ENCODE measurements around the gene CPEB3.

GRCh38 chr10:92062273-92062672, 228.6 kb downstream of the CPEB3 start:
- TF ChIP-seq, protein P1, sequence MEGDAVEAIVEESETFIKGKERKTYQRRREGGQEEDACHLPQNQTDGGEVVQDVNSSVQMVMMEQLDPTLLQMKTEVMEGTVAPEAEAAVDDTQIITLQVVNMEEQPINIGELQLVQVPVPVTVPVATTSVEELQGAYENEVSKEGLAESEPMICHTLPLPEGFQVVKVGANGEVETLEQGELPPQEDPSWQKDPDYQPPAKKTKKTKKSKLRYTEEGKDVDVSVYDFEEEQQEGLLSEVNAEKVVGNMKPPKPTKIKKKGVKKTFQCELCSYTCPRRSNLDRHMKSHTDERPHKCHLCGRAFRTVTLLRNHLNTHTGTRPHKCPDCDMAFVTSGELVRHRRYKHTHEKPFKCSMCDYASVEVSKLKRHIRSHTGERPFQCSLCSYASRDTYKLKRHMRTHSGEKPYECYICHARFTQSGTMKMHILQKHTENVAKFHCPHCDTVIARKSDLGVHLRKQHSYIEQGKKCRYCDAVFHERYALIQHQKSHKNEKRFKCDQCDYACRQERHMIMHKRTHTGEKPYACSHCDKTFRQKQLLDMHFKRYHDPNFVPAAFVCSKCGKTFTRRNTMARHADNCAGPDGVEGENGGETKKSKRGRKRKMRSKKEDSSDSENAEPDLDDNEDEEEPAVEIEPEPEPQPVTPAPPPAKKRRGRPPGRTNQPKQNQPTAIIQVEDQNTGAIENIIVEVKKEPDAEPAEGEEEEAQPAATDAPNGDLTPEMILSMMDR (IDR thresholded peaks at IDR 0.05 in 8 of 11, conservative IDR thresholded peaks at IDR 0.05 in 3 of 11) = no peak
- no peak for TF ChIP-seq POLR2AphosphoS5 (IDR thresholded peaks at IDR 0.05)
- TF ChIP-seq POLR2A (IDR thresholded peaks at IDR 0.05) = no peak
